ENCODE measurements around the gene SRL. TPM values are rescaled to one million over a fixed set of nuclear protein-coding genes. Genes with fewer than 3 reads are reported as not detected.
A peak's percentile ranks its signal among the peaks of the same experiment; 100 is the strongest.
"Not testable (repeated sequence)": the region's sequence is repeated elsewhere in the genome, so short reads cannot be mapped to it uniquely, and the experiment has no call there.

Gene SRL
- total RNA-seq, 2 donors from 2014 or later, result 302 to 359 TPM

DNA sequence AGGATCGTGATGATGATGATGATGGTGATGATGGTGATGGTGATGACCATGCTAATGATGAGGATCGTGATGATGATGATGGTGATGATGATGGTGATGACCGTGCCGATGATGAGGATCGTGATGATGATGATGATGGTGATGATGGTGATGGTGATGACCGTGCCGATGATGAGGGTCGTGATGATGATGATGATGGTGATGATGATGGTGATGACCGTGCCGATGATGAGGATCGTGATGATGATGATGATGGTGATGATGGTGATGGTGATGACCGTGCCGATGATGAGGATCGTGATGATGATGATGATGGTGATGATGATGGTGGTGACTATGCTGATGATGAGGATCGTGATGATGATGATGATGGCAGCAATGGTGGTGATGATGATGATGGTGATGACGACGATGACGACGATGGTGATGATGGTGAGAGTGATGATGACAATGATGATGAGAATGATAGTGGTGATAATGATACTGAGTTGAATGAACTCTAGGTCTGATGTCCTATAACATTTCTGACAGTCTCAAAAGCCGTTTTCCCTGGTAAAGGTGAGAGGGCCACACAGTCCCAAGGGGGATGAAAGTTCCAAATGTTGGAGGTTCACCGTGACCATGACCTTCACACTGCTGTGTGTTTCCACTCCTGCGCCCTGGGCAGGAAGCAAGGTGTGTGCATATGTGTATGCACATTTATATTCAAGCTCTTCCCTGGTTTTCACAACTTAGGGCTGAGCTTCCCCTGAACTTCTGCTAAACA, 30.3 kb downstream of the SRL start:
- ATAC-seq; DNase-seq; intact Hi-C loops (cut with DNase I): not testable (repeated sequence)

GRCh38 chr16:4209666-4210065, 32.2 kb downstream of the SRL start:
- no peak for ATAC-seq
- no peak for DNase-seq
- intact Hi-C loops (cut with DNase I), result no loop called here

GRCh38 chr16:4208341-4208751, 33.5 kb downstream of the SRL start:
- peak; percentile 65 for DNase-seq
- ATAC-seq, result peak; percentile 21 to 38
- intact Hi-C loops (cut with DNase I), result no loop called here

GRCh38 chr16:4207683-4208340, 34.1 kb downstream of the SRL start:
- DNase-seq (no peak), ATAC-seq (no peak)
- intact Hi-C loops (cut with DNase I), result no loop called here

DNA sequence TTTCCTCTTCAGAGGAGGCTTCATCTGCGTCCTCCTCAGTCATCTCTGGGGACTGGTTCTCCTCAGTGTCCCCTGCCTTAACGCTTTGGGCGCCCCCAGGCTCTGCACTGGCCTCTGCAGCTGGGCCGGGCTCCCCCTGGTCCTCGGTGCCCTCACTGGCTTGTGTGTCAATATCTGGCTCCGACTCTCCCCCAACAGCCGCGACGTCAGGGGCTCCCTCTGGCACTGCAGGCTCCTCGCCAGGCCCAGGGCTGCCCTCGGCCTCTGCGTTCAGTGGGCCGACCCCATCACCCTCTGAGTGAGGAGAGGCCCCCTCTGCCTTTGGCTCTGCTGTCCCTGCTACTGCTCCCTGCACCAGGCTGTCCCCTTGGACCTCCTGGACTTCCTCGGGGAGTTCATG, 34.7 kb downstream of the SRL start:
- ATAC-seq, result peak in 1 of 2 donors; percentile 13
- no peak for DNase-seq
- intact Hi-C loops (cut with DNase I), result no loop called here

DNA sequence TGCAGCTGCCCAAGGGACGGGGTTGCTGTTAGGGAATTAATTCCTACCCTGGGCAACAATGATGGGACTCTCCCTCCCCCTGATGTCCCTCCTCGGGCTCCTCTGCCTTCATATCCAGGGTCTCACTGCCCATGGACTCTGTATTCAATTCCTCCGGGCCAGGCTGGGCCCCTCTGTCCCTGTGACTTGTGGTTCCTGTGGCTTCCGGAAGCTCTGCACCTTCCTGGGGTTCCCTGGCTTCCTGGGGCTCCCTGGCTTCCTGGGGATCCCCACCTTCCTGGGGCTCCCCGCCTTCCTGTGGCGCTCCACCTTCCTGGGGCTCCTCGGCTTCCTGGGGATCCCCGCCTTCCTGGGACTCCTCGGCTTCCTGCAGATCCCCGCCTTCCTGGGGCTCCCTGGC, 35.2 kb downstream of the SRL start:
- no peak for ATAC-seq
- intact Hi-C loops (cut with DNase I), result no loop called here

GRCh38 chr16:4205971-4206370, 35.9 kb downstream of the SRL start:
- ATAC-seq, result peak in 1 of 2 donors; percentile 21
- intact Hi-C loops (cut with DNase I), result no loop called here
- DNase-seq, result no peak

More for the DNA sequence above, 35.2 kb downstream of the SRL start:
- DNase-seq, result no peak

- no peak for DNase-seq
- intact Hi-C loops (cut with DNase I), result loop anchor here in 1 of 2 donors (5.0 kb wide), 2 partner anchors 33 to 198 kb away; no protein-coding TSS in a partner anchor
- ATAC-seq, result no peak
These were observed 37.4 kb downstream of the SRL start for GRCh38 chr16:4204521-4204920.

GRCh38 chr16:4203748-4204147, 38.1 kb downstream of the SRL start:
- intact Hi-C loops (cut with DNase I), result loop anchor here in 1 of 2 donors (5.0 kb wide), 2 partner anchors 34 to 199 kb away; no protein-coding TSS in a partner anchor
- ATAC-seq (no peak), DNase-seq (no peak)

DNA sequence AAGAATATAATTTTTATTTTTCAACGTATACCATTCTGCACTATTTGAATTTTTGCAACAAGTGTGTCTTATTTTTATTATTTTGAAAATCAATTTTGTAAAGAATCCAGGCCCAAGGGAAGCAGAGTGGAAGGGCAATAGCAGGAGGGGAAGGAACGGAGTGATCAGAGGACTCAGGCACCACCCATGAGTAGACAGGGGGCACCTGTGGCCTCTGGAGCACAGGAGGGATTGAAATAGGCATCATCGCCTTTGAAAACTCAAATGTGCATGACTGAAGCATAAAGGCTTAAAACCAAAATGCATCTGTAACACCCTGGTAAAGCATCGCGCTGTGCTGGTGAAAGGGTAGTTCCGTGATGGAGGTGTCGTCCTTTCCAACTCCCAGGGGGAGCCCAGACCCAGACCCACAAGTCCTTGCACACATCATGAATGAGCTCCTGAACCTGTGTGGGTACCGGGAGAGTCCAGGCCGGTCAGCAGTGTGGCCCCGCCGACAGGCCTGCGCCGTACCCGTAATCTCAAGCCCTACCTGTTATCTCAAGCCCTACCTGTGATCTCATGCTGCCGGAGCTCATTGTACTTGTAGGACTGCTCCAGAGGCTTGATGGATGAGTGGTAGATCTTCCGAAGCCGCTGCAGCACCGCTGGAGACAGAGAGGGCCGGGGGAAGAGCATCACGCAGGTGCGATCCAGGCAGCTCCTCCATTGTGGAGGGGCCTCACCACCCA, 39.1 kb downstream of the SRL start:
- no peak for ATAC-seq
- no peak for DNase-seq
- intact Hi-C loops (cut with DNase I), result loop anchor here in 1 of 2 donors (5.0 kb wide), 2 partner anchors 35 to 200 kb away; no protein-coding TSS in a partner anchor

DNA sequence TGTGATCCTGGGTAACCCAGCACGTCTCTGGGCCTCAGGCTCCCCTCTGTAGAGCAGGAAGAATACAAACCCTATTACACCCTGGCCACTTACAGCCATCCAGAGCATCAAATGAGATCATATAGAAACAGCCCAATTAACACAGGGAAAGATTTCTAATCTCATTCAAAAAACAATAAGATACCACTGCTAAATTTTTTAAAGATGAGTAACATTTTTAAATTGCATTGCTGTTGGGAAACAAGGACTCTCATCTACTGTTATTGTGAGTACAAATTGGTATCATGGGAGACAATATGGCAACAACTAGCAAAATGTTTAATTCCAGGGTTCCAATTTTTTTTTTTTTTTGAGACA, 41.1 kb downstream of the SRL start:
- intact Hi-C loops (cut with DNase I), result loop anchor here in 1 of 2 donors (5.0 kb wide), 2 partner anchors 37 to 202 kb away; no protein-coding TSS in a partner anchor
- DNase-seq (no peak), ATAC-seq (no peak)

DNA sequence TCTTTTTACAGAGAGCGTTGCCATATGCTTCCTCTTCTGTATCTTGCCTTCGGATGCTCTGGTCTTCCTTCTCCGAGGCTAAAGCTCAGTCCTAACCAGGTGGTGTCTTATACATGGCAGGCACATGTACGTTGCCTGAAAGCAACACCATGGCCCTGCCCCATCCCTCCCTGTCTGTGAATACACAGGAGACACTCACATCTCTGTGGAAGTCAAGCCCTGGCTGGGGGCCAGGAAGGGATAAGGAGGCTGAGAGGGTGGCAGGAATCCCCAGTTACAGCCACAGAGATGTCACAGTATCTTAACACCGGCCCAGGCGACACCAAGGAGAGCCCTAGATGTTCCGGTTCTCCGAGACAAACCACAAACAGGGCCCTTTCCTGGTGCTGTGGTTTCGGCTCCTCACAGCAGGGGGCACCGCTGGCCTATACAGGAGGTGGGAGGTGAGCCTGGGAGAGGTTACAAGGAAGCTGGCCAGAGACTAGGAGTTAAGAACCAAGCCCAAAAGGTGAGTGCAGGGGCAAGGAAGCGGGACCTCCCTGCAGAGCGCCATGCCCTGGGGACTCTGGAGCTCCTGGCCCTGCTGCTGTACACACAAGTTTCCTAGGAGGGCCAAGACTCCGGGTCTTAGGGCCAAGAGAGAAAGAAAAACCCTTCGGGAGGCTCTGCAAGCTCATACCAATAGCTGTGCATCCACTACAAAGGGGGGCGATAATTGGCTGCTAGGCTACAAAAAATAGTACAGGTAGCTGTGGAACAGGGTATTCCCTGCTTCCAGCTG, 41.7 kb downstream of the SRL start:
- intact Hi-C loops (cut with DNase I), result loop anchor here (5.0 to 10.0 kb wide), 3 partner anchors 37 to 202 kb away; no protein-coding TSS in a partner anchor
- peak; percentile 59 for DNase-seq
- ATAC-seq, result peak; percentile 86 to 87

DNA sequence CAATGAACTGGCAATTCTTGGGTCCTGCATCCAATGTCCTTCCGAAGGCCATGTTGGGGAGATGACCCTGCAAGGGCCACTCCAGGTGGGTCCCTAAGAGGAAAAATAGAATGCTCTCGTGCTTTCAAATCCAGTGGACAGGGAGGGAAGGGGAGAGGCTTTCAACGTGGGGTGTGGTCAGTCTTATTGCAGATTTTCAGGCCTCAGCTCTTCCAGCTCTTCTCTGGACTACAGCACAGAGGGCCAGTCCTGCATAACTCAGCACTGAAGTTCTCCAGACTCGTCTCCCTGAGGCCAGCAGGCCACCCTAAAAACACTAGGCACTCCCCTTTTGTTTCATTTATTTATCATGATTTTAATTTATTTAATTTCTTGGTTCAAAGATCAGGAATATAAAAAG, 43.1 kb downstream of the SRL start:
- DNase-seq (no peak), ATAC-seq (no peak)
- intact Hi-C loops (cut with DNase I), result loop anchor here in 1 of 2 donors (10.0 kb wide), 1 partner anchor 136 kb away; no protein-coding TSS in a partner anchor

- ATAC-seq (peak in 1 of 2 donors; percentile 26), DNase-seq (no peak)
- intact Hi-C loops (cut with DNase I), result loop anchor here in 1 of 2 donors (10.0 kb wide), 1 partner anchor 140 kb away; no protein-coding TSS in a partner anchor
These were observed 47.2 kb downstream of the SRL start for GRCh38 chr16:4194661-4195060.

- ATAC-seq, result no peak
- no peak for DNase-seq
- intact Hi-C loops (cut with DNase I), result loop anchor here in 1 of 2 donors (10.0 kb wide), 1 partner anchor 141 kb away; no protein-coding TSS in a partner anchor
These were observed 48.0 kb downstream of the SRL start for GRCh38 chr16:4193920-4194319.

DNA sequence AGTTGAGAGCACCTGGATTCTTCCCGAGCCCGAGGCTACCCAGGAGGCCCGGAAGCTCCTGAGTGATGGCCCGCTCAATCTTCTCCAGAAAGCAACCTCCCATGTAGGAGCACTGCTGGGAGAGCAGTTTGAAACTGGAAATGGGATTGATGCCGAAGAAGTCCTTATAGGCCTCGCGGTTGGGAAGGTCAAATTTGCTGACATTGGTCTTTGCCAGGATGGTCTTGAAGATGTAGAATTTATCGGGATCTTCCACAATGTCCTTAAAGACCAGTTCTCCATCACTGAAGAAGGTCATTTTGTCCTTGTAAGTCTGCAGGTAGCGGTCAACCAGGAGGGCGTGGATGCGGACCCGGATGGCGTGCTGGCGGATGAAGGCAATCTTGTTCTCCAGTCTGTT, 49.7 kb downstream of the SRL start:
- intact Hi-C loops (cut with DNase I), result loop anchor here in 1 of 2 donors (10.0 kb wide), 1 partner anchor 143 kb away; no protein-coding TSS in a partner anchor
- DNase-seq (no peak), ATAC-seq (no peak)

DNA sequence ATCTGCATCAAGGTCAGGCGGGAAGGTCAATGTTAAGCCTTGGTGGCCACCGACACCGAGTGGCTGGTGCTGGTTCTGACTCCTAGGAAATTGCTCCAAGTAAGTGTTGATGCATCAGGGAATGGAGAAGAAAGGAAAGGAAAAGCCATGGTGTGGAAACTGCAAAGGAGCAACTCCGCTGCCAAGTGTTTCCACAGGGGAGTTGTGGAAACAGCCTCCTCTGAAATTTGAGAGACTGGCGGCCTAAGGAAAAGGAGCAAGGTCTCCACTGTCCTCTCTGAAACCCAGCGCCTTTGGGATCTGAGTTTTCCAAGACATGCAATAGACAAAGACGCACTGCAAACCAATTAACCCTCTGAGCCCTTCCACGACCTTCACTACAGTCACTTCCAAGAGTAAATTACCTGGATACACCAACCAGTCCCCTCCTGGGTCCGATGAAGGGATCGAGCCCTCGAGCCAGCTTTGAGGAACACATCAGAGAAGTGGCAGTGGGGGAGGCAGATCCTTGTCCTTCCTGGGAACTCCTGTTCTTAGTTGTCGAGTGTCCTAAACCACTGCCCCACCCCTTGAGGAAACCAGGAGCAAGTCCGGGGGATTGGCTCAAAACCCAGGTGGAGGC, 51.1 kb downstream of the SRL start:
- DNase-seq (no peak), ATAC-seq (peak in 1 of 2 donors; percentile 21)
- intact Hi-C loops (cut with DNase I), result loop anchor here in 1 of 2 donors (10.0 kb wide), 1 partner anchor 144 kb away; no protein-coding TSS in a partner anchor

- intact Hi-C loops (cut with DNase I), result loop anchor here in 1 of 2 donors (10.0 kb wide), 1 partner anchor 145 kb away; no protein-coding TSS in a partner anchor
- DNase-seq (no peak), ATAC-seq (peak in 1 of 2 donors; percentile 33)
These were observed 51.8 kb downstream of the SRL start for GRCh38 chr16:4190086-4190485.

All from left cardiac atrium (tissue), 4 donors.